GM12891 (cell line): ENCODE results near the gene TMEM132D.

Source experiments
- POLR2A ChIP-seq: IDR thresholded peaks from 2 replicates; pipeline ENCODE4 v1.6.1; 2011; ENCODE audit warnings: low read depth, low read length, control low read depth
- POLR2AphosphoS5 ChIP-seq: IDR thresholded peaks from 2 replicates; pipeline ENCODE4 v1.6.1; 2011; ENCODE audit warnings: low read depth, low read length, control low read depth
- TAF1 ChIP-seq: IDR thresholded peaks from 2 replicates; pipeline ENCODE4 v1.6.1; 2011; ENCODE audit warnings: low read depth, low read length, control low read depth

DNA sequence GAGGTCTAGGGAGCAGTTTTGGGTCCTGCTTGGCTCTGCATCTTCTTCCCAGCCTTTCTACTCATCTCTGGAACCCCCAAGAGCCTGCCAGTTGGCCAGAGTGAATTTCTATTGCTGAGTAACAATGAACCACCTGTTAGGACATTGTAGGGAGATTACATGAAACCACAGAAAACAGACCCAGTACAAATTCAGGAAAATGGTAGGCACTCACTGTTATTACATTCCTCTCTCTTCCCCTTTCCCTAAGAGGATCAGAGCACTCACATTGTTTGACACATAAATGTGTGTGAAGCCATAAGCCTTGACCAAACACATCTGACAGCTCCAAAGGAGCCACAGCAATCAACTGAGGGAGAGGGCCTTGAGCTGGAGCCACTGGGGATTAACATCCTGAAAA lies 216.1 kb downstream of the TMEM132D start:
- TF ChIP-seq POLR2A (no peak), POLR2AphosphoS5 (no peak), TAF1 (no peak)
